Osteocyte (in vitro differentiated cells): ENCODE measurements around the gene DLX5. TPM values are rescaled to one million over a fixed set of nuclear protein-coding genes. Genes with fewer than 3 reads are reported as not detected.

Source experiments
- DNase-seq: peaks from one replicate; pipeline ENCODE4 v3.0.0; 2021; ENCODE audit warnings: mixed read lengths; ENCODE audit not compliant: unreplicated experiment; ENCODE audit errors: extremely low spot score
- H3K27ac Mint-ChIP-seq: one replicate; pipeline ENCODE4 v1.8.0; 2021; ENCODE audit warnings: mild to moderate bottlenecking, mixed read lengths; ENCODE audit not compliant: unreplicated experiment
- H3K27me3 Mint-ChIP-seq: one replicate; pipeline ENCODE4 v1.8.0; 2021; ENCODE audit warnings: mixed read lengths; ENCODE audit not compliant: unreplicated experiment
- H3K36me3 Mint-ChIP-seq: one replicate; pipeline ENCODE4 v1.8.0; 2021; ENCODE audit warnings: mixed read lengths; ENCODE audit not compliant: unreplicated experiment
- H3K4me1 Mint-ChIP-seq: one replicate; pipeline ENCODE4 v1.8.0; 2021; ENCODE audit warnings: mixed read lengths; ENCODE audit not compliant: unreplicated experiment
- H3K4me3 Mint-ChIP-seq: one replicate; pipeline ENCODE4 v1.8.0; 2021; ENCODE audit warnings: mild to moderate bottlenecking, moderate library complexity, mixed read lengths; ENCODE audit not compliant: unreplicated experiment
- H3K9me3 Mint-ChIP-seq: one replicate; pipeline ENCODE4 v1.8.0; 2021; ENCODE audit warnings: mixed read lengths; ENCODE audit not compliant: unreplicated experiment
- CTCF ChIP-seq: fragments of 200-600 bp; sonication (generic); IDR thresholded peaks from 2 replicates; pipeline ENCODE4 v1.5.0; 2021; ENCODE audit warnings: antibody characterized with exemption, mild to moderate bottlenecking, moderate library complexity
- total RNA-seq: library from RNA; stranded (reverse); gene quantifications from 2 replicates; pipeline ENCODE4 v1.2.1, GENCODE V29; 2021

Gene DLX5
- total RNA-seq, 1 donor from 2014 or later, result 6.0 TPM

GRCh38 chr7:97011536-97012364, 12.9 kb downstream of the DLX5 start:
- H3K36me3 Mint-ChIP-seq, result no peaks in the 10 kb centered on the region
- no peaks in the 10 kb centered on the region for H3K9me3 Mint-ChIP-seq
- H3K27ac Mint-ChIP-seq, result no peak overlapping the region
- peaks cover 95% of the 10 kb centered on the region for H3K27me3 Mint-ChIP-seq
- no peak overlapping the region for H3K4me3 Mint-ChIP-seq
- TF ChIP-seq CTCF, result no peak
- no peak for DNase-seq
- H3K4me1 Mint-ChIP-seq, result peaks cover 8% of the 10 kb centered on the region

- no peaks in the 10 kb centered on the region for H3K9me3 Mint-ChIP-seq
- H3K4me3 Mint-ChIP-seq, result no peak overlapping the region
- no peak for TF ChIP-seq CTCF
- no peaks in the 10 kb centered on the region for H3K36me3 Mint-ChIP-seq
- peaks cover 92% of the 10 kb centered on the region for H3K27me3 Mint-ChIP-seq
- no peak for DNase-seq
- H3K27ac Mint-ChIP-seq, result no peak overlapping the region
- H3K4me1 Mint-ChIP-seq, result peaks cover 5% of the 10 kb centered on the region
Measured at GRCh38 chr7:97011104-97011503, 13.5 kb downstream of the DLX5 start.

GRCh38 chr7:97009753-97010732, 14.6 kb downstream of the DLX5 start:
- DNase-seq, result no peak
- H3K4me1 Mint-ChIP-seq, result peaks cover 11% of the 10 kb centered on the region
- peaks cover 82% of the 10 kb centered on the region for H3K27me3 Mint-ChIP-seq
- H3K36me3 Mint-ChIP-seq, result no peaks in the 10 kb centered on the region
- no peak overlapping the region for H3K4me3 Mint-ChIP-seq
- no peak for TF ChIP-seq CTCF
- H3K27ac Mint-ChIP-seq, result no peak overlapping the region
- no peaks in the 10 kb centered on the region for H3K9me3 Mint-ChIP-seq

GRCh38 chr7:97008275-97008917, 16.2 kb downstream of the DLX5 start:
- Mint-ChIP-seq H3K27ac (no peak overlapping the region), H3K27me3 (peaks cover 78% of the 10 kb centered on the region), H3K9me3 (no peaks in the 10 kb centered on the region), H3K4me3 (no peak overlapping the region), H3K36me3 (no peaks in the 10 kb centered on the region), H3K4me1 (peaks cover 22% of the 10 kb centered on the region)
- no peak for TF ChIP-seq CTCF
- no peak for DNase-seq
